ENCODE measurements around the gene MARK1. TPM values are rescaled to one million over a fixed set of nuclear protein-coding genes. Genes with fewer than 3 reads are reported as not detected.
A peak's percentile ranks its signal among the peaks of the same experiment; 100 is the strongest.

Gene MARK1
- total and polyA plus RNA-seq, 9 of the 15 experiments (the other 6 are each of a cell fraction or from before 2014, with no cell fraction given), result not detected

DNA sequence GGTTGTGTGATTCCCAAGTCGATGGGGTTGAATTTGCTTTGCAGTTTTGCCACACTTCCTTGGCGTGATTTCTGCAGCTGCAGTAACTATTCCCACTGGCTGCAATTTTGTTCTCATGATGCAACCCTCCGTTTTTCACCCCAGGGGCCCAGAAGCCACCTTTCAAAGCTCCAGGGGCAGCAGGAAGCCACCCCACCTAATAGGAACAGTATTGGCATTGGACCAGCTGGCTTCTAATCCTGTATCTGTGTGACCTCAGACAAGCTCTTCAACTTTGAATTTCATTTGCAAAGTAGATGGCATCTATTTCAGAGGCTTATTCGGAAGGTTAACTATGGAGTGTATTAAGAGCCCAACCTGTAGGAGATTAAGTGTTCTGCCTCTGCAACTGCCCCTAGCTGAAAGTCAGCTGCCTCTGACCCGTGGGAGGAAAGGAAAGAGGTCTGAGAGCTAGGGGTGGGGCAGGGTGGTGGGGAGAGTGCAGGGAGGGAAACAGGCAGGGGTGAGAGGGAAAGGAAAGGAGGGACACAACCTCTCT is 174.9 kb downstream of the MARK1 start (continued):
- no peak for TF ChIP-seq CTBP1 (IDR thresholded peaks at IDR 0.05; ENCODE audit: borderline replicate concordance)

DNA sequence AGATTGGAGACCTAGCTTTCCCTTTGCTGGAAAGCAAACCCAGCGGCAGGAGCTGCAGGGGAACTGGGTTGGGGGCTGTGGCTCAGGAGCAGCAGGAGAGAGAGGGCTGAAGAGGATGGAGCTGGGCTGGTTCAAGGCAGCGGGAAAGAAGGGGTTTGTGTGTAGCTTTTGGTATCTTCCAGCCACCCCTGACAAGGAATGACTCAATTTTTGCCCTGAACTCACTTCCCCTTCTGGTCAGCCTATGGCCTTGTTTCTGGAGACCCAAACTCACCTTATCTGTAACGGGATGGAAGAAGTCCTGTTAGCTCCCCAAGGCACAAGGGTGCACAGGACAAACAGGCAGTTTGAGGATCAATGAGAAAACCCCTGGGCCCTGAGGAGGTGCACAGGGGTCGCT is 175.4 kb downstream of the MARK1 start:
- Histone ChIP-seq H3K79me2 (ENCODE audit: control insufficient read depth, insufficient read depth, low read length) (no peaks in the 10 kb centered on the region), H3K4me3 (no peak overlapping the region), H3K9me1 (ENCODE audit: control insufficient read depth, insufficient read depth, low read length) (no peaks in the 10 kb centered on the region), H3K4me1 (replicated peaks in 1 of 2; ENCODE audit: control insufficient read depth in 2 of 2, insufficient read depth in 2 of 2, low read length in 2 of 2) (no peaks in the 10 kb centered on the region), H3K4me2 (ENCODE audit: insufficient read depth, low read length) (no peak overlapping the region), H3K27ac (ENCODE audit: extremely low read depth, low read depth, low read length) (no peak overlapping the region), H3K9ac (ENCODE audit: insufficient read depth in 1 of 2, low read depth in 2 of 2, low read length in 2 of 2) (no peak overlapping the region), H2AFZ (ENCODE audit: low read depth, low read length) (no peak overlapping the region), H3K27me3 (ENCODE audit: control insufficient read depth in 2 of 2, insufficient read depth in 2 of 2, low read length in 2 of 2) (peaks cover 4 to 33% of the 10 kb centered on the region in 2 experiments; a peak in 3 of 5 replicates), H4K20me1 (replicated peaks; ENCODE audit: control insufficient read depth, insufficient read depth, low read length) (no peaks in the 10 kb centered on the region), H3K36me3 (ENCODE audit: control insufficient read depth, insufficient read depth, low read length) (no peaks in the 10 kb centered on the region), H3K9me3 (replicated peaks; ENCODE audit: control insufficient read depth, insufficient read depth, low read depth, low read length) (no peaks in the 10 kb centered on the region)
- CTCF ChIA-PET (ENCODE audit: low intra/inter-chr PET ratio), result no interaction called here
- TF ChIP-seq, protein P1, sequence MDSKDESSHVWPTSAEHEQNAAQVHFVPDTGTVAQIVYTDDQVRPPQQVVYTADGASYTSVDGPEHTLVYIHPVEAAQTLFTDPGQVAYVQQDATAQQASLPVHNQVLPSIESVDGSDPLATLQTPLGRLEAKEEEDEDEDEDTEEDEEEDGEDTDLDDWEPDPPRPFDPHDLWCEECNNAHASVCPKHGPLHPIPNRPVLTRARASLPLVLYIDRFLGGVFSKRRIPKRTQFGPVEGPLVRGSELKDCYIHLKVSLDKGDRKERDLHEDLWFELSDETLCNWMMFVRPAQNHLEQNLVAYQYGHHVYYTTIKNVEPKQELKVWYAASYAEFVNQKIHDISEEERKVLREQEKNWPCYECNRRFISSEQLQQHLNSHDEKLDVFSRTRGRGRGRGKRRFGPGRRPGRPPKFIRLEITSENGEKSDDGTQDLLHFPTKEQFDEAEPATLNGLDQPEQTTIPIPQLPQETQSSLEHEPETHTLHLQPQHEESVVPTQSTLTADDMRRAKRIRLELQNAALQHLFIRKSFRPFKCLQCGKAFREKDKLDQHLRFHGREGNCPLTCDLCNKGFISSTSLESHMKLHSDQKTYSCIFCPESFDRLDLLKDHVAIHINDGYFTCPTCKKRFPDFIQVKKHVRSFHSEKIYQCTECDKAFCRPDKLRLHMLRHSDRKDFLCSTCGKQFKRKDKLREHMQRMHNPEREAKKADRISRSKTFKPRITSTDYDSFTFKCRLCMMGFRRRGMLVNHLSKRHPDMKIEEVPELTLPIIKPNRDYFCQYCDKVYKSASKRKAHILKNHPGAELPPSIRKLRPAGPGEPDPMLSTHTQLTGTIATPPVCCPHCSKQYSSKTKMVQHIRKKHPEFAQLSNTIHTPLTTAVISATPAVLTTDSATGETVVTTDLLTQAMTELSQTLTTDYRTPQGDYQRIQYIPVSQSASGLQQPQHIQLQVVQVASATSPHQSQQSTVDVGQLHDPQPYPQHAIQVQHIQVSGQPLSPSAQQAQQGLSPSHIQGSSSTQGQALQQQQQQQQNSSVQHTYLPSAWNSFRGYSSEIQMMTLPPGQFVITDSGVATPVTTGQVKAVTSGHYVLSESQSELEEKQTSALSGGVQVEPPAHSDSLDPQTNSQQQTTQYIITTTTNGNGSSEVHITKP (IDR thresholded peaks at IDR 0.05; ENCODE audit: partially characterized antibody), result peak; percentile 85
- TF ChIP-seq TARDBP (IDR thresholded peaks at IDR 0.05), result no peak
- TF ChIP-seq SPI1 (IDR thresholded peaks at IDR 0.05; ENCODE audit: borderline replicate concordance, low read depth, low read length), result peak; percentile 37; the same call in 1 of the 2 replicates
- POLR2A ChIA-PET, result interaction anchor here (0.6 to 1.4 kb wide), 2 partner anchors 9 to 136 kb away, joined by 3 to 5 read pairs; no protein-coding TSS in a partner anchor
- DNase-seq (ENCODE audit: extremely low read depth in 1 of 4, low spot score in 3 of 4) (peak in 1 of 4 experiments; percentile 5), FAIRE-seq (no peak), ATAC-seq (no peak)
- in situ Hi-C loops (cut with MboI) (no loop called here), intact Hi-C loops (cut with micrococcal nuclease) (no loop called here)
- BruUV-seq (replicated peaks), result no TSS peak
- WGBS (ENCODE audit: insufficient coverage, low coverage, missing lambda C conversion rate), result 2% methylated on average over 4 of the region's 4 CpGs

All from K562 (cell line).